ENCODE data around the gene LPCAT2. TPM values are rescaled to one million over a fixed set of nuclear protein-coding genes. Genes with fewer than 3 reads are reported as not detected.
A peak's percentile ranks its signal among the peaks of the same experiment; 100 is the strongest.

Gene LPCAT2
- total and polyA plus RNA-seq, 2 of the 13 experiments (the other 11 are each of a cell fraction or from before 2014, with no cell fraction given) = 9.9 to 17.6 TPM

- no peak for TF ChIP-seq MAZ (IDR thresholded peaks at IDR 0.05; ENCODE audit: borderline replicate concordance, low read depth, low read length)
- TF ChIP-seq MAZ (CRISPR knock-in tag; IDR thresholded peaks at IDR 0.05; ENCODE audit: low read depth) = 0 out of 2 replicates have a peak, but pooled peaks have one; percentile 56
- TF ChIP-seq ZNF577 (CRISPR knock-in tag; IDR thresholded peaks at IDR 0.05; ENCODE audit: borderline replicate concordance, low read depth) = no peak
- no peak for TF ChIP-seq ZNF619 (CRISPR knock-in tag; IDR thresholded peaks at IDR 0.05)
- 0 out of 2 replicates have a peak, but pooled peaks have one; percentile 29 for TF ChIP-seq HNRNPL (IDR thresholded peaks at IDR 0.05; ENCODE audit: low read depth, low read length)
- TF ChIP-seq NFYB (CRISPR knock-in tag; IDR thresholded peaks at IDR 0.05) = no peak
- no peak for TF ChIP-seq ZNF720 (CRISPR knock-in tag; IDR thresholded peaks at IDR 0.05)
- TF ChIP-seq GPBP1L1 (CRISPR knock-in tag; IDR thresholded peaks at IDR 0.05) = no peak
- no peak for TF ChIP-seq ZNF24 (IDR thresholded peaks at IDR 0.05)
- no peak for TF ChIP-seq NFRKB (IDR thresholded peaks at IDR 0.05)
- no peak for TF ChIP-seq NFATC3 (CRISPR knock-in tag; IDR thresholded peaks at IDR 0.05)
- TF ChIP-seq, protein P1, sequence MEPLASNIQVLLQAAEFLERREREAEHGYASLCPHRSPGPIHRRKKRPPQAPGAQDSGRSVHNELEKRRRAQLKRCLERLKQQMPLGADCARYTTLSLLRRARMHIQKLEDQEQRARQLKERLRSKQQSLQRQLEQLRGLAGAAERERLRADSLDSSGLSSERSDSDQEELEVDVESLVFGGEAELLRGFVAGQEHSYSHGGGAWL (CRISPR knock-in tag; IDR thresholded peaks at IDR 0.05) = peak; percentile 33; the same call in 1 of the 2 replicates
- no peak for TF ChIP-seq ZNF282 (IDR thresholded peaks at IDR 0.05; ENCODE audit: partially characterized antibody)
- TF ChIP-seq TCF7L2 (IDR thresholded peaks at IDR 0.05; ENCODE audit: low read depth, low read length) = no peak
- TF ChIP-seq SSRP1 (CRISPR knock-in tag; IDR thresholded peaks at IDR 0.05) = no peak
- peak; percentile 75 for TF ChIP-seq PHF8 (CRISPR knock-in tag; IDR thresholded peaks at IDR 0.05)
- TF ChIP-seq THAP7 (CRISPR knock-in tag; IDR thresholded peaks at IDR 0.05) = no peak
- no peak for TF ChIP-seq ZNF512B (CRISPR knock-in tag; IDR thresholded peaks at IDR 0.05; ENCODE audit: borderline replicate concordance)
- TF ChIP-seq KLF11 (CRISPR knock-in tag; IDR thresholded peaks at IDR 0.05) = no peak
- TF ChIP-seq CHCHD3 (CRISPR knock-in tag; IDR thresholded peaks at IDR 0.05) = no peak
- no peak for TF ChIP-seq FOXK2 (IDR thresholded peaks at IDR 0.05)
- TF ChIP-seq PRDM4 (CRISPR knock-in tag; IDR thresholded peaks at IDR 0.05; ENCODE audit: borderline replicate concordance) = no peak
Observed at GRCh38 chr16:55508941-55509931, at the start of gene LPCAT2 (continued).

Measured in HepG2 (cell line).